Measurements from ENCODE around the gene FAM9A. TPM values are rescaled to one million over a fixed set of nuclear protein-coding genes. Genes with fewer than 3 reads are reported as not detected.

Gene FAM9A
- not detected for total RNA-seq

DNA sequence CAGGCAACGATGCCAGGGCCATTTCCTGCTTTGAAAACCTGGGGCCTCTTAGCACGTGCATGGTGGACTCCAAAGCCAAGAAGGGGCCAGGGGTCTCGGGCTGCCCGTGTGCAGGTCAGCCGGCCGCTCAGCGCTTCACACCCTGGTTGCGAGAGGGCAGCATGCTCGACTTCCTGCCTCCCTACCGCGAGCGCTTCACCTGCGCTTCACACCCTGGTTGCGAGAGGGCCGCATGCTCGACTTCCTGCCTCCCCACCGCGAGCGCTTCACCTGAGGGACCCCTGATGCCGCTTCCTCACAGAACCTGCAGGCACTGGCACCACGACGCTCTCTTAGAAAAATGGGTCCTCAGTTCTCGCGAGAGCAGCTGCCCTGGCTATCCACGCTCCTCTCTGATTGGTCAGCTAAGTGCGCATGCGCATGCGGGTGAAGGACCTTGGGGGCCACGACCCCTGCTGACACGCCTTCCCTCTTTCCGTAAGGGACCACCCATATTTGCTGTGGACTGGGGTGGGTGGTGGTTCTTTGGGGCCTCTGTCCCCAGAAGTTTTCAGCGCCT, at the start of gene FAM9A:
FAM9A (minus strand) TSS at position 343 of the 559 bp plus-strand sequence. CDS start 1,212 bp downstream, outside the sequence.
- no peak for DNase-seq (ENCODE audit: low read depth in 2 of 3, low spot score in 2 of 3)

GRCh38 chrX:8850478-8850877, 49.3 kb upstream of the FAM9A start:
- no peak for DNase-seq (ENCODE audit: low read depth in 2 of 3, low spot score in 2 of 3)

GRCh38 chrX:8849945-8850344, 48.8 kb upstream of the FAM9A start:
- DNase-seq (ENCODE audit: low read depth in 2 of 3, low spot score in 2 of 3) = no peak

GRCh38 chrX:8849458-8849857, 48.3 kb upstream of the FAM9A start:
- no peak for DNase-seq (ENCODE audit: low read depth in 2 of 3, low spot score in 2 of 3)

DNA sequence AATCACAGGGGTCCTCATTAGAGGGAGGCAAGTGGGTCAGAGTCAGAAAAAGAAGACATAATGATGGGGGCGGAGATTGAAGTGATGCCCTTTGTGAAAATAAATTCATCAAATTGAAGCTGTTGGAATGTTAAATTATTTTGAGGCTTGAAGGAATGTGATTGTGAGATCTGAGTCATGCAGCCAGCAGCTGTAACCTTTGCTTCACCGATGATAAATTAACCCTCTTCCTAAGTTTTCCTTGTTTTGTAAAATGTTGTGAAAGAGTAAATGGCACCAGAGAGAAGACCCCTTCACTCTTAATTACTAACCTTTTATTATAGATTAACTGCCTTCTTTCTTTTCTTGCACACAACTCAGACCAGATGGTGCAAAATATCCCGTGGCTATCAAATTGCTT, 47.7 kb upstream of the FAM9A start:
- DNase-seq (ENCODE audit: low read depth in 2 of 3, low spot score in 2 of 3) = no peak

DNA sequence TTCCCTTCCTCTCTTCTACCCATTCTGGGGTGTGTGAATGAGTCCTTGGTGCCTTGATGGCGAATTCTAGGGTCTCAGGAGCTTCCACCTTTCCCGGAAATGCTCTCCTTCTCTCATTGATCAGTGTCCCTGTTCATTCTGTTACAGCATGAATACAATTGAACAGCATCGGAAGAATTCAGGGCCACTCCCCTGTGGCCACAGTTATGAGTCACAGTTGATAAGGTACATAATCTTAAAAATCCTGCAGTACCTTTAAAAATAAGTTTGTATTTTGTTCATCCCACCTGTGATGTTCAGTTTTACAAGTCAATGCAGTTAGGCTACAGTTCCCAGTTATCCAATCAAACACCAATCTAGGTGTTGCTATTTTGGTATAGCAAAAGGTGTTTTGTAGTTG, 47.3 kb upstream of the FAM9A start:
- DNase-seq (ENCODE audit: low read depth in 2 of 3, low spot score in 2 of 3) = no peak

- no peak for DNase-seq (ENCODE audit: low read depth in 2 of 3, low spot score in 2 of 3)
These were observed 46.2 kb upstream of the FAM9A start for GRCh38 chrX:8847360-8847759.

DNA sequence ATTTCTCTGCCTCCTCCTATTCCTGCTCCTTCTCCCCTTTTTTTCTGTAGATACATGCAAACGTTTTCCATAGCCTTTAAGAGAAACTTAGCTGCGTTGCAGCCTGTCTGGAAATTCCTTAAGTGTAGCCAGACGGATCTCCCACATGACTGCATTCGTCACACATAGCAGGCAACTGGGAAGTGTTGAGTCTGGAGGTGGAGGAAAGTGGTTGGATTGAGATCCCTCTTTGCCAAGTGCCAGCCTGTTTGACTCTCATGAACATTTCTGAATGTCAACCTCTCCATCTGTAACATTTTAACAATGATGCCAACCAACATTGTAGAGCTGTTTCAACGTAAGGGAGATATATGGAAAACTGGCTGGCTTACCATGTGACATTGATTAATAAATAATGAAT, 45.1 kb upstream of the FAM9A start:
- DNase-seq (ENCODE audit: low read depth in 2 of 3, low spot score in 2 of 3) = no peak

GRCh38 chrX:8845469-8845868, 44.3 kb upstream of the FAM9A start:
- no peak for DNase-seq (ENCODE audit: low read depth in 2 of 3, low spot score in 2 of 3)

DNA sequence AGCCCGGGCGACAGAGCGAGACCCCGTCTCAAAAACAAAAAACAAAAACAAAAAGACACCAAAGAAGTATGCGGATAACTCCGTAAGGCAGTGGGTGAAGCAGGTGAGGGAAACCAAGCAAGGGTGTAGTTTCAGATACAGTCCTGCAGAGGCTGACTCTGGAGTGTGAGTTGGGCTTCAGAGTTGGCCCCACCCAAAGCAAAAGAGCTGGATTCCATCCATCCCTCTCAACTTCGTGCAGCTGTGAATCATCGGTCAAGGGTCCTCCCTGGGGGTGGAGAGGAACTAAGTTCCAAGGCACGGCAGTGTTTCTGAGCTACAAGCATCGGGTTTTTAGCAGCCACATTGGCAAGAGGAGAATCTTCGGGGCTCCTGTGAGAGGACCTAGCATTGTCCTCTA, 43.9 kb upstream of the FAM9A start:
- DNase-seq (ENCODE audit: low read depth in 2 of 3, low spot score in 2 of 3) = no peak

- no peak for DNase-seq (ENCODE audit: low read depth in 2 of 3, low spot score in 2 of 3)
These were observed 43.0 kb upstream of the FAM9A start for GRCh38 chrX:8844157-8844556.

DNA sequence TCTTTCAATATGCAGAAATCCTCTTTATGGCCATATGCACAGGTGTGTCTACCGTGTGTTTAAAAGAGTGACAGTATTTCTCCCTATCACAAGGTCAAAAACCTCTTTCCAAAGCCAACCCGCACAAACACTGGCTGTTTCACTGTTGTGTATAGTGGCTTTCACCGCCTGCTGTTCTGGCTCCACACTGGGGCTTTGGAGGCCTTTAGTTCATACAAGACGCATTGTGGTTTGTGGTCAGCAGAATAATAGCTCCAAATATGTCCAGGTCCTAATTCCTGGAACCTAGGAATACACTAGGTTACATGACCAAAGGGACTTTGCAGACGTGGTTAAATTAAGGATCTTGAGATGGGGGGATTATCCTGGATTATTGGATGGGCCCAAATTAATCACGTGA, 40.7 kb upstream of the FAM9A start:
- DNase-seq (ENCODE audit: low read depth in 2 of 3, low spot score in 2 of 3) = no peak

DNA sequence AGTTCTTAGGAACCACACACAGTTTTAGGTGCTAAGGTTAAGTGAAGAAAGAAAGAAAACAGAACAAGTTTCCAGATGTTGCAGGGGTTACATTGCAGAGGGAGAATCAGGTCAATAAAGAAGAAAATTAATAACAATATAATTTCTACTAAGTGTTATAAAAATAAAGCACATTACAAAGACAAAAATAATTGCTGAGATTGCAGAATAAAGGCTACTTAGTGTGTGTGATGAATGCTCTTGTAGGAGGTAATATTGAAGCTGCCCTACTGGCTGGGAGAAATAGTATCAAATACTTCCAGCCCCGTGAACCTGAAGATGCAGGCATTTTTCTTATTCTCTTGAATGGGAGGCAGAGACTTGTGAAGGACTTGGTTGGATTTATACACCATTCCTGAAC, 33.2 kb upstream of the FAM9A start:
- DNase-seq (ENCODE audit: low read depth in 2 of 3, low spot score in 2 of 3) = no peak

- no peak for DNase-seq (ENCODE audit: low read depth in 2 of 3, low spot score in 2 of 3)
These were observed 31.6 kb upstream of the FAM9A start for GRCh38 chrX:8832582-8833378.

DNA sequence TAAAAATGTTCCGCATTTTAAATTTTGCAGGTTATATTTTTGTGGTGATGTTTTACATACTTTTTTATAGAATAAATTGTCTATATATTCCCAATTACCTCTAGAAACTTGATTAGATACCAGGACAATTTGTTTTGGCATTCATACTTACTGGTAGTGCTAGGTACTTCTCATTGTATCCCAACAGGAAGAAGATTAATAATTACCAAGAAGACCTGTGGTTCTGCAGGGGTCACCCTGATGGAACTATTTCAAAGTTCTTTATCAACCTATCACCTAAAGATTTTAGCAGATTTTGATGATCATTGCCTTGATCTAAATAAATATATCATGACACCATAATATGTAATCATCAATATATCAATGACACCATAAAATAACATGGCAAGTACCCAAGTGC, 22.5 kb upstream of the FAM9A start:
- no peak for DNase-seq (ENCODE audit: low read depth in 2 of 3, low spot score in 2 of 3)

GRCh38 chrX:8822002-8822401, 20.8 kb upstream of the FAM9A start:
- no peak for DNase-seq (ENCODE audit: low read depth in 2 of 3, low spot score in 2 of 3)

DNA sequence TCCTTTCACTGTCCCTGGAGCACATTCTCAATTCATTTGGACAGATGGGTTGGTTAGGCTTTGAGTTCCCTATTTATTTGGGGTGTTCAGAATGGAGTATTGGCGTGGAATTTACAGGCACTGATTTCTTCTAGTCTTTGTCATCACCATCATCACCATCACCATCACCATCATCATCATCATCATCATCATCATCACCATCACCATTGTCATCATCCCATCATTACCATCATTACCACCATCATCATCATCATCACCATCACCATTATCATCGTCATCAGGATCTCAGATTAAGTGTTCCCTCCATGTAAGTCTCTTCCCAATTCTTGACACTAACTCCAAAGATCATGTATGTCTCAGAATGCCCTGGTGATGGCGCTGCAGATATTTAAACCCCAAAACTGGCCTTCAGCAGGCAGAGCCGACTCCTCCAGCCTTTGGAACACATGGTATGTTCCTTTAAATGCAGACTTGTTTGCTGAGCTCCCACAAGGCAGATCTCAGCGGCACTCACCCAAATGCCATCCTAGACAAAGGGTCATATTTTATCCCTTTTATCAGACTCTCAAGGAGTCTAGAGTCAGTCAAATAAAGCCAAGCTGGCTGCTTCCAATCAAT, 19.8 kb upstream of the FAM9A start:
- DNase-seq (ENCODE audit: low read depth in 2 of 3, low spot score in 2 of 3) = no peak

GRCh38 chrX:8815460-8816065, 14.4 kb upstream of the FAM9A start:
- peak; percentile 4 to 48 (median 24) for DNase-seq (ENCODE audit: low read depth in 2 of 3, low spot score in 2 of 3)

GRCh38 chrX:8813036-8813435, 11.9 kb upstream of the FAM9A start:
- no peak for DNase-seq (ENCODE audit: low read depth in 2 of 3, low spot score in 2 of 3)

DNA sequence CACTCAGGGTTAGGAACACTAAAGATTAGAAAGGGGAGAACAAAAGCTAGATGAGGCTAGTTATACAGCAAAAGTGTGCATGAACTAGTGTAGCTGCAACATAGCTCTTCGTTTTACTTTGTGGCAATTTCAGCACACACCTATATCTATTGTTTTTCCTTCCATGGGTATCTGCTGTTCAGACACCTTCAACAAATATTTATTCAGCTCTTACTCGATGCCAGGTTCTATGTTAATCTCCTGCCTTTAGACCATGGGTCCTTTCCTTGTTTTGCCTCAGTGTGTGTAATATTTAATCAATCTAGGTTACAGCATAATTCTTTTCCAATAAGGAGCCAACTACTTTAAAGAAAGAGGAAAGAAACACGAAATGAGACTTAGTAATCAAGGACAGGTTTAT, 10.4 kb upstream of the FAM9A start:
- no peak for DNase-seq (ENCODE audit: low read depth in 2 of 3, low spot score in 2 of 3)

- DNase-seq (ENCODE audit: low read depth in 2 of 3, low spot score in 2 of 3) = no peak
These were observed 7.5 kb upstream of the FAM9A start for GRCh38 chrX:8808661-8809060.

GRCh38 chrX:8805974-8806373, 4.8 kb upstream of the FAM9A start:
- DNase-seq (ENCODE audit: low read depth in 2 of 3, low spot score in 2 of 3) = no peak
